Common myeloid progenitor, CD34-positive (primary cell): ENCODE data around the gene TBCD.

Experiments used
- CTCF ChIA-PET: fragments of 350-600 bp; sonication (Branson Sonifier 250); formaldehyde crosslinking; loops from one replicate; lab custom pipeline; 2021; ENCODE audit warnings: antibody characterized with exemption; lab: Charles Lee
- POLR2A ChIA-PET: fragments of 350-600 bp; sonication (Branson Sonifier 250); formaldehyde crosslinking; loops from one replicate; lab custom pipeline; 2021; ENCODE audit warnings: antibody characterized with exemption; lab: Charles Lee
- DNase-seq, 3 donors: peaks; one replicate each; pipeline versions ENCODE4 v3.0.0 to v3.0.0-alpha.2; 2013
- H3K27ac ChIP-seq, 2 experiments: 1 replicate in 1 of 2; 2 replicates in 1 of 2; pipeline ENCODE4 v1.7.0; 2013; ENCODE audit warnings: inconsistent platforms in 2 of 2, low read length in 2 of 2, mild to moderate bottlenecking in 2 of 2, low read depth in 1 of 2, moderate library complexity in 1 of 2; ENCODE audit not compliant: severe bottlenecking in 2 of 2, insufficient read depth in 1 of 2, poor library complexity in 1 of 2
- H3K27me3 ChIP-seq, 5 experiments: replicated peaks in 2 of 5; 1 replicate in 3 of 5; 2 replicates in 2 of 5; pipeline versions ENCODE4 v1.6.1 to v1.7.0; 2013; ENCODE audit warnings: low read length in 4 of 5, mild to moderate bottlenecking in 2 of 5, moderate library complexity in 2 of 5, inconsistent platforms in 1 of 5; ENCODE audit not compliant: insufficient read depth in 5 of 5, control insufficient read depth in 4 of 5
- H3K36me3 ChIP-seq, 4 experiments: 1 replicate in 2 of 4; 2 replicates in 2 of 4; pipeline versions ENCODE4 v1.6.1 to v1.7.0; 2013; ENCODE audit warnings: low read length in 3 of 4, control low read depth in 1 of 4, mild to moderate bottlenecking in 1 of 4; ENCODE audit not compliant: control insufficient read depth in 4 of 4, insufficient read depth in 4 of 4
- H3K4me1 ChIP-seq, 4 experiments: 1 replicate in 3 of 4; 2 replicates in 1 of 4; pipeline versions ENCODE4 v1.6.1 to v1.7.1; 2013; ENCODE audit warnings: low read length in 3 of 4, mild to moderate bottlenecking in 3 of 4, control low read depth in 1 of 4, inconsistent platforms in 1 of 4, moderate library complexity in 1 of 4; ENCODE audit not compliant: control insufficient read depth in 4 of 4, insufficient read depth in 4 of 4; ENCODE audit errors: control extremely low read depth in 1 of 4
- H3K4me3 ChIP-seq, 7 experiments: 1 replicate in 4 of 7; 2 replicates in 3 of 7; pipeline versions ENCODE4 v1.5.1 to v1.7.0; 2013; ENCODE audit warnings: mild to moderate bottlenecking in 7 of 7, low read length in 6 of 7, moderate library complexity in 6 of 7, inconsistent platforms in 2 of 7, low read depth in 2 of 7, control low read depth in 1 of 7; ENCODE audit not compliant: insufficient read depth in 4 of 7, control insufficient read depth in 1 of 7; ENCODE audit errors: extremely low read depth in 1 of 7
- H3K9me3 ChIP-seq, 5 experiments: 1 replicate in 4 of 5; 2 replicates in 1 of 5; pipeline versions ENCODE4 v1.6.1 to v1.7.1; 2013; ENCODE audit warnings: low read length in 4 of 5, mild to moderate bottlenecking in 2 of 5, inconsistent platforms in 1 of 5, low read depth in 1 of 5, moderate library complexity in 1 of 5; ENCODE audit not compliant: control insufficient read depth in 4 of 5, insufficient read depth in 2 of 5; ENCODE audit errors: control extremely low read depth in 1 of 5
- WGBS: methylation state at CpG from one replicate; pipeline ENCODE4 v1.1.5; 2013; ENCODE audit not compliant: insufficient coverage; 5-methylcytosine and 5-hydroxymethylcytosine counted together

Gene TBCD

GRCh38 chr17:82909322-82909904, 157.5 kb downstream of the TBCD start:
- Histone ChIP-seq H3K27ac (no peak overlapping the region), H3K36me3 (peaks cover 4 to 60% (median 28%) of the 10 kb centered on the region in 4 experiments), H3K27me3 (no peaks in the 10 kb centered on the region), H3K9me3 (no peaks in the 10 kb centered on the region), H3K4me3 (no peak overlapping the region), H3K4me1 (peaks cover 0 to 16% (median 12%) of the 10 kb centered on the region in 4 experiments)
- no peak for DNase-seq
- ChIA-PET CTCF (interaction anchor here (0.8 to 1.5 kb wide), 2 partner anchors 33 to 56 kb away, joined by 3 to 5 read pairs; no protein-coding TSS in a partner anchor), POLR2A (no interaction called here)
- 98% methylated on average over 14 of the region's 26 CpGs for WGBS

- H3K9me3 ChIP-seq: no peaks in the 10 kb centered on the region
- peaks cover 4 to 54% (median 26%) of the 10 kb centered on the region in 4 experiments for H3K36me3 ChIP-seq
- ChIA-PET POLR2A (interaction anchor here (0.6 kb wide), 1 partner anchor 25 kb away, joined by 6 read pairs; no protein-coding TSS in a partner anchor), CTCF (interaction anchor here (0.8 to 0.9 kb wide), 2 partner anchors 85 to 129 kb away, joined by 3 read pairs; no protein-coding TSS in a partner anchor)
- H3K27me3 ChIP-seq: no peaks in the 10 kb centered on the region
- no peak overlapping the region for H3K27ac ChIP-seq
- no peak for DNase-seq
- WGBS: 98% methylated on average over 12 of the region's 12 CpGs
- H3K4me1 ChIP-seq: peaks cover 0 to 16% (median 12%) of the 10 kb centered on the region in 4 experiments
- H3K4me3 ChIP-seq: no peak overlapping the region
Observed at GRCh38 chr17:82910041-82910481, 158.2 kb downstream of the TBCD start.

- Histone ChIP-seq H3K4me3 (no peak overlapping the region), H3K9me3 (no peaks in the 10 kb centered on the region), H3K27me3 (no peaks in the 10 kb centered on the region), H3K27ac (no peak overlapping the region), H3K4me1 (peaks cover 0 to 16% (median 12%) of the 10 kb centered on the region in 4 experiments), H3K36me3 (peaks cover 4 to 53% (median 24%) of the 10 kb centered on the region in 4 experiments)
- no peak for DNase-seq
- 92% methylated on average over 6 of the region's 9 CpGs for WGBS
- POLR2A ChIA-PET: no interaction called here
- CTCF ChIA-PET: interaction anchor here (0.8 to 4.4 kb wide), 4 partner anchors 27 to 130 kb away, joined by 3 to 33 read pairs (median 4); no protein-coding TSS in a partner anchor
Observed at GRCh38 chr17:82910770-82911169, 158.9 kb downstream of the TBCD start.

GRCh38 chr17:82911822-82912221, 160.0 kb downstream of the TBCD start:
- Histone ChIP-seq H3K27me3 (no peaks in the 10 kb centered on the region), H3K36me3 (peaks cover 0 to 43% (median 15%) of the 10 kb centered on the region in 4 experiments), H3K9me3 (no peaks in the 10 kb centered on the region), H3K27ac (no peak overlapping the region), H3K4me1 (peaks cover 0 to 16% (median 12%) of the 10 kb centered on the region in 4 experiments), H3K4me3 (peak overlapping the region in 2 of 7 experiments; percentile 38 to 58)
- 14% methylated on average over 4 of the region's 14 CpGs for WGBS
- peak in 2 of 3 donors; percentile 67 to 73 for DNase-seq
- ChIA-PET CTCF (interaction anchor here (0.9 to 4.4 kb wide), 12 partner anchors 10 to 131 kb away, joined by 3 to 33 read pairs (median 4); no protein-coding TSS in a partner anchor), POLR2A (no interaction called here)

- Histone ChIP-seq H3K27me3 (no peaks in the 10 kb centered on the region), H3K4me1 (peaks cover 0 to 16% (median 12%) of the 10 kb centered on the region in 4 experiments), H3K36me3 (peaks cover 0 to 36% (median 12%) of the 10 kb centered on the region in 4 experiments), H3K9me3 (no peaks in the 10 kb centered on the region), H3K4me3 (no peak overlapping the region), H3K27ac (no peak overlapping the region)
- no peak for DNase-seq
- ChIA-PET CTCF (interaction anchor here (0.9 to 4.4 kb wide), 14 partner anchors 11 to 132 kb away, joined by 3 to 33 read pairs (median 4); no protein-coding TSS in a partner anchor), POLR2A (no interaction called here)
- 90% methylated on average over 18 of the region's 20 CpGs for WGBS
Observed at GRCh38 chr17:82912484-82913089, 160.7 kb downstream of the TBCD start.

GRCh38 chr17:82913304-82914043, 161.6 kb downstream of the TBCD start:
- no peak for DNase-seq
- 95% methylated on average over 43 of the region's 44 CpGs for WGBS
- H3K4me1 ChIP-seq: peaks cover 0 to 16% (median 12%) of the 10 kb centered on the region in 4 experiments
- H3K9me3 ChIP-seq: no peaks in the 10 kb centered on the region
- H3K27ac ChIP-seq: no peak overlapping the region
- H3K4me3 ChIP-seq: no peak overlapping the region
- ChIA-PET CTCF (interaction anchor here (0.7 to 4.4 kb wide), 10 partner anchors 13 to 133 kb away, joined by 3 to 33 read pairs (median 5); no protein-coding TSS in a partner anchor), POLR2A (no interaction called here)
- no peaks in the 10 kb centered on the region for H3K27me3 ChIP-seq
- H3K36me3 ChIP-seq: peaks cover 0 to 35% (median 9%) of the 10 kb centered on the region in 4 experiments
